Measurements from ENCODE around the gene RTL10.

The RTL10 gene, protein sequence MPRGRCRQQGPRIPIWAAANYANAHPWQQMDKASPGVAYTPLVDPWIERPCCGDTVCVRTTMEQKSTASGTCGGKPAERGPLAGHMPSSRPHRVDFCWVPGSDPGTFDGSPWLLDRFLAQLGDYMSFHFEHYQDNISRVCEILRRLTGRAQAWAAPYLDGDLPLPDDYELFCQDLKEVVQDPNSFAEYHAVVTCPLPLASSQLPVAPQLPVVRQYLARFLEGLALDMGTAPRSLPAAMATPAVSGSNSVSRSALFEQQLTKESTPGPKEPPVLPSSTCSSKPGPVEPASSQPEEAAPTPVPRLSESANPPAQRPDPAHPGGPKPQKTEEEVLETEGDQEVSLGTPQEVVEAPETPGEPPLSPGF

DNA sequence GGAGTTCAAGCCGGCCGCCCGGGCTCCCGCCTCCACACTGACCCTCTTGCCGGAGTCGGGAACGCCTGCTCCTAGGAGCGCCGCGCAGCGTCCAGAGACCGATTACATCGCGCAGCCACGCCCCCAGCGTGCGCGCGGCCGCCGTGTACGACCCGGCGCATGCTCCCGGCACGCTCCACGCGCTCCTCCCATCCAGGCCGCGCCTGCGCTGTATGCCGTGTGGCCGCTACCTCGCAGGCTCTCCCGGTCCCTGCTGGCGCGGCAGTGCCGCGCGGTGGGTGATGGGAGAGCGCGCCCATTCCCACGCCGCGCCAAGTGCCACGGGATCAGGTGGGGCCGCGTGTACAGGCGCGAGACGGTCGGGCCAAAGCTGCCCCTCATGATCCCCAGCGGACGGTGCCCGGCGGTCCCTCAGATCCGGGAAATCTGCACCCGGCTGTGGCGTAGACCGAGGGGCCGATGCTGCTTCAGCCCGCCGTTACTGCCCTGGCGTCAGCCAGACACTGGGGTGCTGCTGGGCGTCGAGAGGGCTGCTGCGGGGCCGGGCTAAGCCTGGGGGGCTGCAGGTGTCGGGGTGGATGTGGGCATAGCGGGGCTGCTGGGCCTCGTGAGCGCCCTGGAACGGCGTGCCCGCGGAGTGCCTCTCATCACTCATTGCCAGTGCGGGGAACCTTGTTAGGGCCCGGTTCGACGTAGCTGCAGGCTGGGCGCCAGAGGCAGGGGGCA is at the start of gene RTL10, which contains the start of gene GNB1L:
Gene RTL10 (minus strand): TSS at position 97 of the 726 bp plus-strand sequence. CDS start 2,613 bp downstream, outside the sequence.
Gene GNB1L (minus strand): TSS at position 97 of the 726 bp plus-strand sequence. CDS start 33,519 bp downstream, outside the sequence.
- peak; percentile 67 for DNase-seq (ENCODE audit: low read depth)

DNA sequence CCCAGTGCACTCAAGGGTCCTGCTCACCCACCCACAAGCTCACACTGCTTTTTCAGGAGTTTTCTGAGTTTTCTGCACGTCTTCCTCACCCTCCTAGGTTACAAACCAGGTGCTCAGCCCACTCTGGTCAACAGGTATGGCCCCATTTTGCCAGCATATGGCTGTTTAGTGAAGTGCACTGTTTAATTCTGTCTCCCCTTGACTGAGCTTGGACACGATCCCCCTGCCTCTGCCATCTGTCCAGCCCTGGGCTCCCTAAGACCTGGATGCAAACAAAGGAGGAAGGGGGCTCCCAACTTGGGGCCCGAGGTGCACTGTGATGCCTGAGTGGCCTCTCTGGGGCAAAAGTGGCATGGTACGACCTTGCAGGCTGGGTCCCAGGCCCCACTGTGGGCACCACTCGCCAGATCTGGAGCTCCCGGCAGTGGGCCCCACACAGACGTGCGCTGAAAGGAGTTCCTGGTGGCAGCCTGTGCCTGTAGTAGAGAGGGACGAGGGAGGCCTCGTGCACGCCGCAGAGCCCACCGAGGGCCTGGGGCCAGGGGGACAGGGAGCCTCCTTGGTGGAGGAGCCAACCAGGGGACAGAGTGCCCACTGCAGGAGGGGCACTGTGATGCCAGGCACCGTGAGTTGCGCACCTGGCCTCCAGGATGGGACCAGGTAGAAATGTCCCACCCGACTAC is 49.6 kb upstream of the RTL10 start:
- no peak for DNase-seq (ENCODE audit: low read depth)

DNA sequence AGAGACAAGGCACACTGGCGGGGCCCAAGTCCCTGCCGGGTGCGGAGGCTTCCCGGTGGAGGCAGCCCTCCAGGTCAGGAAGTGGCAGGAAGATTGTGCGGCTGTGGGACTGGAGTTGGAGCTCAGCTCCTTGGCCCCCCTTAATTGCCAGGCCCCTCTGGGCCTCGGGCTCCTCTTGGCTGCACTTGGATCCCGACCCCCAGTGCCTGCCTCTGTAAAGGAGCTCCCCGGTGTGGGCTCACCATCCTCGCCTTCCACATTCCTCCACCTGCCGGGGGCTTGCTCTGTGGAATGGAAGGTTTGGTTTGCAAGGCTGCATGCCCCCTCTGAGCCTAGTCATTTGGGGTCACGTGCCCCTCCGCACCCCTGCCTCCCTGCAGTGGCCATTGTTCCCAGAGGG is 48.8 kb upstream of the RTL10 start:
- DNase-seq (ENCODE audit: low read depth) = no peak

DNA sequence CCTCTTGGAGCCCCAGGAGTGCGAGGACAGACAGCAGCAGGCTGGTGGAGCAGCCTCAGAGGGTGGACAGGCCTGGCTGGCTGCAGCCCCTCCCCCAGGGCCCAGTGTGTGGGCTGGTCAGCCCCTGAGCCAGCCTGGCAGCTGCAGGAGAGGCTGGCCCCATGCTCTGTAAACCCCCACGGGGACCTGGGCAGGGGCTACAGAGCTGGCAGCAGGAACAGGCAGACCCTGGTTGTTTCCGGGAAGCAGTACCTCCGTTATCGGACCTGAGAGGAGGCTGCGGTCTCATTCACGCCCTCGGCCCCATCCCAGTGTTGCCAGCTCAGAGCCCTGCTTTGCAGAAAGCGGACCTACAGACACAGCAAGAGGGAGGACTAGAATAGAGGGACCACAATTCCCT is 48.4 kb upstream of the RTL10 start:
- no peak for DNase-seq (ENCODE audit: low read depth)

DNA sequence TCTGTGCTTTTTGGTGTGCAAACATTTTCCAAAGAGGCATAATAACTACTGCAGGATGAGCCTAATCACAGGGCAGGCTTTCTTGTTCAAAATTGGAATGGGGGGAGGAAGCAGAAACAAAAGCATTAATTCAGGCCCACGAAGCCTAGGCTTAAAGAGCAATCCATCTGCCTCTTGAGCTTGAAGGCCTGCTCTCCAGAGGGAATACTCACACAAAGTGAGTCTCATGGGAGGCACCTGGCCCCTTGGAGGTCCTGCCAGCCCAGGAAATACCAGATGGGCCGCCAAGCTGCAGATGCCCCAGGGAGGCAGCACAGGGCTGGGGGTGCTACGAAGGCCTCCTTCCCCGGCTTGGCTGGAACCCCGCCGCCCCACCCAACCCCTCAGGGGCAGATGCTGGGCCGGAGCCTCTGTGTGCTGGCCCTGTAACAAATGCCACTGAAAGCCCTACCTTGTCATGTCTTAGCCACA is 47.6 kb upstream of the RTL10 start:
- DNase-seq (ENCODE audit: low read depth) = no peak

DNA sequence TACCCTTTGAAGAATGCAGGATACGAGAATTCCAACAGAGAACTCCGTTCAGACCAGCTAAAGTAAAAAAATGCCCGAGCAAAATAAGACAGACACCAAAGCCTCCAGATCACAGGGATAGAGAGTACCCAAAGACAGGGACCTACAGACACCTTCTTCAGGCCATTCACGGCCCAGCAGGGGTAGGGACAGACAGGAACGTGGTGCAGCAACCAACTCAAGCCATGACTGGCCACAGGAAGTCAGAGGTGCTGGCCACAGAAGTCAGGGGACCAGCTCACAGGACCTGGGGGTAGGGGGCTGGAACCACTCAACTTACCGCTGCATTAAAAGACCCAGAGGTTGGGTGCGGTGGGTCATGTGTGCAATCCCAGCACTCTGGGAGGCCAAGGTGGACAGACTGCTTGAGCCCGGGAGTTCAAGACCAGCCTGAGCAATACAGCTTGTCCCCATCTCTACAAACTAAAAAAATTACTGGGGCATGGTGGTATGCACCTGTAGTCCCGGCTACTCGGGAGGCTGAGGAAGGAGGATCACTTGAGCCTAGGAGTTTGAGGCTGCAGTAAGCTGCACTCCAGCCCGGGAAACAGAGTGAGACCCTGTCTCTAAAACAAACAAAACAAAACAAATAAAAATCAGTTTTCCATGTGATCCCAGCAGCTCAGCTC is 47.0 kb upstream of the RTL10 start:
- DNase-seq (ENCODE audit: low read depth) = no peak

DNA sequence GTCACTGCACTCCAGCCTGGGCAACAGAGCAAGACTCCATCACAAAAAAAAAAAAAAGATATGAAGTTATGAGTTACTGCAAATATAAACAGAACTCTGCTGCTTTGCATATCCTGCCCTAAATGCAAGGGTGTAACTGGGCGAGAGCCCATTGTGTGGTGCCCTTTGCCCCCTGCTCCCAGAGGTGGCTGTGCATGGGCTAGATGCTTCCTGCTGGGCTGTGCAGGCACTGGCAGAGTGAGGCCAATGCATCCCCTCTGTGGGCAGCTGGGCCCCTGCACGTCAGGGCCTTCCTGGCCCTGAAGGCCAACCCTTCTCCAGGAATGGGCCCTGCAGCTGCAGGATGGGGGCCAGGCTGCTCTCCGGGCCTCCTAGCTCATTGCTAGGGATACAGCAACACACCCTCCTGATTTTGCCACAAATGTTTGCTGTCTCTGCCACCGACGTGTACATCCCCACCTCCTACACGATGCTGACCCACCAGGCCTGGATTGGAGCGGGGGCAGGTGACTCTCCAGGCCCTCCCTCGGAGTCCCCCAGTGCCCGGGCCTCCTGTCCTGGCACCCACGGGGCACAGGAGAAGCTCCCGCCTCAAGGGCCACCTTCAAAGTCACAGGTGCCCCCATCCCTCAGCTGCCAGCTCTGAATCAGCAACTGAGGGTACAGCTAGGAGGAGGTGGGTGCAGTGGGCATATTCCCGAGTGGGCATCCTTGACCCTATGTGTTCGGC is 46.2 kb upstream of the RTL10 start:
- DNase-seq (ENCODE audit: low read depth) = no peak

DNA sequence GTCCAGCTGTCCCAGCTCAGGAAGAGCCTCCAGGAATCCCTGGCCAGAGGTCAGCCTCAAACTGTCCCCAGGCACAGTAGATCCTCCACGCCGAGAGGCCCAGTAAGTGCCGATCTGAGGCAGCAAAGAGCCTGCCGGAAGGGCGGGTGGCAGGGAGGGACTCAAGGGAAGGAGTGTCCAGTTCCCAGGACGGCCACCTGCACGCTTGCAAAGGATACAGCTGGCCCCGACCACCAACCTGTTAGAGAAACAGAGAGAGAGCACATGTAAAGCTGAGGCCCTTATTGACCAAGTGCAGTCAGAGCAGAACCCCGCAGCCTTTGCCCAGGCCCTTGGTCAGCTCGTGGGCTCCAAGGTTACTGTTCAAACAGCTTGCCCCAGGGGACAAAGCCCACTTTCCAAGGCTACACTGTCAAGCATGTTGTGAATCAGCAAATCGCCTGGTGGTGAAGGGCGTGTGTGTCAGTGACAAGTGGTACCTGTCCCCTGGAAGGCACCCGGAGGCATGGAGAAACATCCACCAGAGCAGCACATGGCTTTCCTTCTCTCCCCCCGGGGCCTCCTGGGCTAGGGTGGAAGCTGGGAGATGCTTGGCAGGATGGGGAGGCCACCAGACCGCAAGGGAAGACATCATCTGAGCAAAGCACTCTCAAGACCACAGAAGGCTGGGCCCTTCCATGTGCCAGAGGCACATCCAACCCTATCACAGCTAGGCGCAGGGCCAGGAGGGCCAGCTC is 44.3 kb upstream of the RTL10 start:
- no peak for DNase-seq (ENCODE audit: low read depth)

DNA sequence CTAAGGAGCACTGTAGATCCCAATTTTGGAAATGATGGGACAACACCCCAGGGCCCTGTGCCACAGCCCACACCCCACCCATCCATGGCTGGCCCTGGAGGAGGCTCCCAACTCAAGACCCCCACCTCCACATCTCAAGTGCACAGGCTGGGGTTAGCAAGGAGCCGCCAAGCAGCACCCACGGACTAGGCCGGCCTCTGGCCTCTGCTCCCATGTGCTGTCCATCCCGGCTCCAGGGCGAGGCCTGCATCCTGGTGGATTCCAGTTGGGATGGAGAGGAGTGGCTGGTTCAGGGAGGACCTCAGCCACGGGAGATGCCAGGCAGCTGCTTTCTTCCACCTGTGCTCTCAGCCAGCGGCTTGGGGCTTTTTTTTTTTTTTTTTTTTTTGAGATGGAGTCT is 43.5 kb upstream of the RTL10 start:
- no peak for DNase-seq (ENCODE audit: low read depth)

DNA sequence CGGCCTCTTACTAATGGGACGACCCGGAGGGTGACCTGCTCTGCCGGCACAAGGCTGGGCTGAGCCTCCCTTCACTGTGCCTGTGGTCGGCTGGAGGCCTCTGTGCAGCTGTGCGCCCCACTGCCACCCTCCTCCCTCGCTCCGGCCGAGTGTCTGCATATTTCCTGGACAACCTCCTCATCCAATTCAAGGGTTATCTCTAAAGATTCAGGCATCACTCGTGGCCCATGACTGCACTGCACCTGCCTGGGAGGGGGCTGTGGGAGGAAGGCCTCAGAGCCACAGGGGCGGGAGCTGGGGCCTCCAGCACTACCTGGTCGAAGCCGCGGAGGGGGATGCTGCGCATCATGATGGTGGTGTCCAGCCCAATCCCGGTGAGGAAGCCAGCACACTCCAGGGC is 43.1 kb upstream of the RTL10 start:
- DNase-seq (ENCODE audit: low read depth) = no peak

DNA sequence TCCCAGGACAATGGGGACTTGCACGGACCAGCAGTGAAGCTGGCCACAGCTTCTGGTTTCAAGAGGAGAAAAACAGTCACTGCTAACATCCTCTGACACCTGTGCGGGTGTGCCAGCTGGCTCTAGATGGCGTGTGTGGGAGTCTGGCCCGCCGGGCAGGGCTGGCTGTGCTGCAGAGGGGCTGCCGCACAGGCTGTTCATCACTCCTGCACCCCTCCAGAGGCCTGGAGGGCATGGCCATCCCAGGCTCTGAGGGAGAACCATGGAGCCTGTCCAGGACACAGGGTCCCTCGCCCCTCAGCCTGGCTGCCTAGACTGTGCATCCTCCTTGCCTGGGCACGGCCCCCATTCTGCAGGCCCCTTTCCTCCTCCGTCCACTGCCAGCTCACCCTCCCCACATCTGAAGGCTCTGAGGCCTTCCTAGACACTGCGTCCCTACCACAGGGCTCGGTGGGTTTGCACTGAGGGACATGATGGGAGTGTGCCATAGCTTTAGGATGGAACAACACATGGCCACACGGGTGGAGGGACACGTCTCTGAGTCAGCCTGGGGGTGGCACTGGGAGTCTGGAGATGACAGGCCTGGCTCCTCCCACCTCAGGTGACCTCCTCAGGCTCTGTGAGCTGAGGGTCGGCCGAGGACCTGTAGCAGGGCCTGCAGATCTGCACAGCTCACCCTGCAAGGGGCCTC is 42.1 kb upstream of the RTL10 start:
- no peak for DNase-seq (ENCODE audit: low read depth)

DNA sequence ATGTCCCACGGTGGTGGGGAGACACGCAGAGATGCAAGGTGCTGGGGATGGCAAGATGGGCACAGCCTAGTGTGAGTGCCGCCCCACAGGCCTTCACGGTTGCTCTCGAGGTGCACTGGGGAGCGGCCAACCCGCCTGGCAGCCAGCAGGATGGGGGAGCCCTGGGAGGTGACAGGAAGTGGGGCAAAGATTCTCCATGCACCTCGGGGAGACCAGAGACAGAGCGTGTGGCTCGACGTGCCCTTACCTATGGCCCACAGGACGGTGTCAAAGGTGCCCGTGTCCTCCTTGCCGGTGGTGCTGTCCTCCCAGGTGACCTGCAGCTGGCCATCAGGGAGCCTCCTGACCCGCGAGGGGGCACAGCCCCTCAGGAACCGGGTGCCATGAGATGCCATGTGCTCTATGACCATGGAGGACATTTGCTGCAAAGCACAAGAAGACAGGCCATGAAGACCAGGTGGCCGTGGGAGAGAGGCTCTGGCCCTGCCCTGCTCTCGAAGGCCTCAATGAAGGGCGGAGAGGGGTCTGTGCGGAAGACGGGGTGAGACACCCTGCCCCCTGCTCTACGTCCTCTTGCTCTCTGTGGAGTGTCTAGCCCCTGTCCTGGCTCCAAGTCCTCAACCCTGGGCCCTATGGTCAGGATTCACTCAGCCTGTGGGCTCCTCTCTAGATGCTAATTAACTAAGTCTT is 40.6 kb upstream of the RTL10 start:
- DNase-seq (ENCODE audit: low read depth) = no peak

DNA sequence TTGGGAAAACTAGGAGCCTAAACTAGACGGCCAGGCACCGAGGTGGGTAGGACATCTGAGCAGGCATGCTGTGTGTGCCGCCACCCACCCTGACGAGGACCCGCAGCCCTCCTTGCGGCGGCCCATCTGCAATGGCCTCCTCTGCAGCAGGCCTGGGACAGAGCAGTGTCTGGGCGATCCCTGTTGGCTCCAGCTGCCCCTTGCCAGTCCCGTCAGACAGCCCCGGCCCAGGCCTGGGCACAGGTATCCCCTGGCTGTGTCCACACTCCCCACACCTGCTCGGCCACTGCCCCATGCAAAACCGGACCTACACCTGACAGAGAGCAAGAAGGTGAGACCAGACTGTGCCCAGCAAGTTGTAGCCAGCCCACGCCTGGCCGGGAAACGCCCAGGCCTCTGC is 38.7 kb upstream of the RTL10 start:
- DNase-seq (ENCODE audit: low read depth) = no peak

DNA sequence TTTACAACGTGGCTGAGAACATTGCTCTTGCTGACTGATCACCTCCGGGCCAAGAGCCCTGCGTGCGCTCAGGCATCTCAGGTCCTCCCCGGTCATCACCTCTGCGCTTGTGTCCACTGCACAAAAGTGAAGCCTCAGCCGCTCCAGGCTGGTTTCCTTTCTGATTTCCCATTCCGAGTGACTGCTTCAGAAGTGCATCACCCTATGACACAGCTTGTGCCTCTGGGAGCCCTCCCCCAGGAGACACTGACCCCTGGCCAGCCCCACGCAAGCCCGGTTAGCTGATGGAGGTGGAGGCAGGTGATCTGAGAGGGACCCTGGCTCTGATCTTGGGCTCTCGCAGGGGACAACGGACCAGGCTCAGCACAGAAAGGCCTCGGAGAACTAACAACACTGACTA is 38.3 kb upstream of the RTL10 start:
- DNase-seq (ENCODE audit: low read depth) = no peak

DNA sequence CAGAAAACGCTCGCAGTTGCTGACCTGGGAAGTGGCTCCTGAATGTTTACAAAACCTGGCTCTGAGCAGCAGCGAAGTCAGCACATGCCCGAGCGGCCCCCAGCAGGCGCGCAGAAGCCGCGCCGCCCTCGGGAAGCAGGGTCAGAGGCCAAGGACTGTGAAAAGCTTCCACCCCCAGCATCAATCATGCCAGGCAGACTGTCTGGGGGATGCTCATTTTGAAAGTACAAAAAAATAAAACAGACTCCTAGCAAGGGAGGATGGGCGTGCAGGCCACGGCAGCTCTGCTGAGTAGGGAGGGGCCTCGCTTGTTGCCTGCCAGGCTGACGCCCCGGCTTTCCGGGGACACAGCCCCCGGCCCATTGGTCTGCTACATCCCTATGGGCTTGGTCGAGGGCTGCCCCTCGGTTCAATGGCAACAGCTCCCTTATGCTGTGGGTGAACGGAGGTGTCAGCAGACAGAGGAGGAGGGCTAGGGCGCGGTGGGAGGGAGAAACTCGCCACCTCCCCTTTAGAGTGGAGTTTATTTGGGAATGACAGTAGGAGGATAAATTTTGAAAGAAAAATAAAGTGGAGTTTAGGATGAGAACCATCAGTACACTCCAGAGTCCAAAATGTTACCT is 37.7 kb upstream of the RTL10 start:
- DNase-seq (ENCODE audit: low read depth) = no peak

DNA sequence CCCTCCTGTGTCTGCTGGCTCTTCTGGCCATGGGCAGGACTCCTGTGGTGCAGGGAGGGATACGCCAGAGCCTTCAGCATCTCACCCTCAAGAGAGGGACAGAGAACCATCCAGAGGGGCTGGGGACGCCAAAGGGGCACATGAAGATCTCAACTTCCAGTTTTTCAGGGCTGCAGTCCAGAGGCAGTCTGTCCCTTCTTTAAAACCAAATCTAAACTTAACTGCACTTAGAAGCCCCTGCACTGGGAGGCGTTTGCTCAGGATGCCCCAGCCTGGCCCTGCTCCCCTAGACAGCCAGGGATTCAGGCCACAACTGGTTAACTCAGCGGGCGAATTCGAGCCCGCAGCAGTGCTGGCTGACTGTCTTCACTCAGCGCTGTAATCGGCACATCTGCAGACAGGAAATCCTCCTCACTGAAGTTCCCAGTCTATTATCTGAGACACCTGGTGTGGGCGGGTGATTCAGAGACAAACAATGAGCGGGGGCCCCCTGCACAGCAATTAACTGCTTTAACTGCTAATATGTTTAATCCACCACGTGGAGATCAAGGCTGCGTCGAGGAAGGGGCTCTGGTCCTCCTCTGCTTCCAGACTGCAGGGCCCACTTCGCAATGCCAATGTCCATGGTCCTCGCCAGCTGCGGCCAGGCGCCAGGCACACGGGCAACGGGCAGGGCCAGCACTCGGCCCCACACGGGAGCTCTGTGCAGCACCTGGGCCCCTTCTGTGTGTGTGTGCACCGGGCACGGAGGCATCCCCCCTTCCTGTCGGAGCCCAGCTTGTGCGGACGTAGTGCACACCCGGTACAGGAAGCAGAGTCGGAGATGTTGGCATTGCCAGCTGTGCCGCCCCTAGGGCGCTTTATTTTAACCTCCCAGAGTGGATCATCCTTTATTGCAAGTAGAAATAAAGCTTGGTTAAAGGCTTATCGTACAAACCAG is 36.9 kb upstream of the RTL10 start:
- DNase-seq (ENCODE audit: low read depth) = no peak

DNA sequence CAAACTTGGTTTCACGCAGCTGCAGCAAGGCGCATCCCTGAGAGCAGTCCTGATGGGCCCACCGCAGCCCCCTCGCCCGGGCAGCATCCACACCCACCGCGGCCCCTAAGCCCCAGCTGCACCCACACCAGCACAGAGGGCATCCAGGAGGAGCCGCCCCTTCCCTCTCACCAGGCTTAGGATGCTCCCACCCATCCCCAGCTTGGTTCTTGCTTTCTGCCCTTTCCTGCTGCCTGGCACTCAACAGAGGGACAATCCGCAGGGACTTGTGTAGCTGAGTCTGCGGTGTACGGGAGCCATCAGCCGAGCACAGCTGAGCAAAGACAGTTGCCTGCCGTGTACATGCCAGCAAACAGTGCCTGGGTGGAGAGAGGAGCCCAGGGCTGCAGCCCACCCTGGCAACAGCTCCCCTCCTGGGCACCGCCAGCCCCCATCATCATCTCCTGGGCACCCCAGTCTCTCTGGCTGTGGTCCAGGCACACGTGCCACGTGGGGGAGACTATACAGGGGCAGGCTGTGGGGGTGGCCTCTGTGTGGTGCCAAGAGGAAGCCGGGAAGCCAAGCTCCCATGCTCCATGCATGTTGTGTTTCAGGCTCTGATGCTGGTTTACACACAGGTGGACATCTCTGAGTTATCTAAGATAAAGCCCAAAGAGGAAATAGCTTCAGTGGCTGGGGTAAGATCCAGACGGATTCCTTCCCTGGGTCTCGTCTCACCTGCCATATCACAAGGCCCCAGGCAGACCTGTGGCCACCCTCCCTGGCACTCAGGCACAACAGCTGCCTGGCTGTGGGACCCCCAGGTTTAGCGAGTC is 36.0 kb upstream of the RTL10 start:
- no peak for DNase-seq (ENCODE audit: low read depth)
